GM06990 (cell line): Measurements from ENCODE around the gene SH2D1B.

Source experiments
- DNase-seq: peaks from one replicate; pipeline ENCODE4 v3.0.0-alpha.2; 2011; ENCODE audit not compliant: insufficient read length; ENCODE audit errors: extremely low read depth
- H3K27me3 ChIP-seq: replicated peaks from 2 replicates; pipeline ENCODE4 v1.6.0; 2011; ENCODE audit warnings: low read length; ENCODE audit not compliant: control insufficient read depth, insufficient read depth
- H3K36me3 ChIP-seq: 2 replicates; pipeline ENCODE4 v1.5.1; 2011; ENCODE audit warnings: low read length; ENCODE audit not compliant: control insufficient read depth, insufficient read depth
- H3K4me3 ChIP-seq: replicated peaks from 2 replicates; pipeline ENCODE4 v1.5.1; 2011; ENCODE audit warnings: low read depth, mild to moderate bottlenecking, control low read depth, low read length
- CTCF ChIP-seq: IDR thresholded peaks from 2 replicates; pipeline ENCODE4 v1.5.1; 2011; ENCODE audit warnings: low read length, control low read depth, mild to moderate bottlenecking, inconsistent platforms; ENCODE audit not compliant: insufficient read depth, poor library complexity, severe bottlenecking

The SH2D1B gene

GRCh38 chr1:162370721-162371120 is 41.2 kb downstream of the SH2D1B start:
- no peaks in the 10 kb centered on the region; the same call in 1 of the 2 replicates for H3K27me3 ChIP-seq
- no peak for DNase-seq
- no peak for TF ChIP-seq CTCF
- H3K36me3 ChIP-seq: no peaks in the 10 kb centered on the region
- H3K4me3 ChIP-seq: no peak overlapping the region

GRCh38 chr1:162370161-162370560 is 41.8 kb downstream of the SH2D1B start:
- H3K4me3 ChIP-seq: no peak overlapping the region

GRCh38 chr1:162369571-162369970 is 42.4 kb downstream of the SH2D1B start:
- no peaks in the 10 kb centered on the region for H3K36me3 ChIP-seq
- no peak overlapping the region for H3K4me3 ChIP-seq
- no peak for DNase-seq
- TF ChIP-seq CTCF: no peak
- no peaks in the 10 kb centered on the region; the same call in 1 of the 2 replicates for H3K27me3 ChIP-seq

More at GRCh38 chr1:162370161-162370560, 41.8 kb downstream of the SH2D1B start:
- TF ChIP-seq CTCF: no peak
- no peaks in the 10 kb centered on the region; the same call in 1 of the 2 replicates for H3K27me3 ChIP-seq
- no peaks in the 10 kb centered on the region for H3K36me3 ChIP-seq
- no peak for DNase-seq

- no peak for TF ChIP-seq CTCF
- Histone ChIP-seq H3K36me3 (no peaks in the 10 kb centered on the region), H3K27me3 (no peaks in the 10 kb centered on the region; the same call in 1 of the 2 replicates), H3K4me3 (no peak overlapping the region)
- no peak for DNase-seq
These were observed 43.5 kb downstream of the SH2D1B start for GRCh38 chr1:162368451-162368850.

- no peaks in the 10 kb centered on the region for H3K36me3 ChIP-seq
- TF ChIP-seq CTCF: no peak
- no peaks in the 10 kb centered on the region; the same call in 1 of the 2 replicates for H3K27me3 ChIP-seq
- no peak for DNase-seq
- H3K4me3 ChIP-seq: no peak overlapping the region
These were observed 44.2 kb downstream of the SH2D1B start for GRCh38 chr1:162367772-162368171.

GRCh38 chr1:162367073-162367472 is 44.9 kb downstream of the SH2D1B start:
- Histone ChIP-seq H3K4me3 (no peak overlapping the region), H3K27me3 (no peaks in the 10 kb centered on the region; the same call in 1 of the 2 replicates), H3K36me3 (no peaks in the 10 kb centered on the region)
- DNase-seq: no peak
- TF ChIP-seq CTCF: no peak
